HG03097 (cell line): ENCODE data around the gene RAB3D.
"Not testable (repeated sequence)": the region's sequence is repeated elsewhere in the genome, so short reads cannot be mapped to it uniquely, and the experiment has no call there.

Experiments
- ATAC-seq: cut with Tn5 transposase; IDR thresholded peaks from one replicate; pipeline ENCODE4 v1.9.1; 2021; ENCODE audit not compliant: unreplicated experiment, low FRiP score

RAB3D gene

GRCh38 chr19:11367528-11367927 lies 28.1 kb upstream of the RAB3D start:
- no peak for ATAC-seq

DNA sequence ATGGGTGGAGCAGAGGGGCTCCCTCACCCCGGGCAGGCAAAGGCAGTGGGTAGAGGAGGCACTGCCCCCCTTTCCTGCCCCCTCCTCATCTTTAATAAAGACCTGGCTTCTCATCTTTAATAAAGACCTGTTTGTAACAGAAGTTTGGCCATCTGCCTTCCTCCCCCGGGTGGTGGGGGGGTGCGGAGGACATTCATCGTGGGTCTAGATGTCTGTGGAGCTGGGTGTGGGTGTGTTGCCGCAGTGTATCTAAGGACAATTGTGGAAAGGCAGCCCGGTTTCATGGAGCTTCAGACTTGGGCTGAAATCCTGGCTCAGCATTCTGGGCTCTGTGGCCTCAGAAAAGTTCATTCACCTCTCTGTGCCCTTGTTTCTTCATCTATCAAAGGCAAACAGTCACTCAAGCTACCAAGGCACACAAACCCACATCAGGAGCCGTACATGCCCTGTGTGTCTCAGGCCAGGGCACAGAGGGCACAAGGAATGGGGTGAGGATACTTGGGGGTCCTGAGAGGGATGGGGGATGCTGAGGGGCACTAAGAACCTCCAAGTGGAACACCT lies 26.2 kb upstream of the RAB3D start:
- no peak for ATAC-seq

DNA sequence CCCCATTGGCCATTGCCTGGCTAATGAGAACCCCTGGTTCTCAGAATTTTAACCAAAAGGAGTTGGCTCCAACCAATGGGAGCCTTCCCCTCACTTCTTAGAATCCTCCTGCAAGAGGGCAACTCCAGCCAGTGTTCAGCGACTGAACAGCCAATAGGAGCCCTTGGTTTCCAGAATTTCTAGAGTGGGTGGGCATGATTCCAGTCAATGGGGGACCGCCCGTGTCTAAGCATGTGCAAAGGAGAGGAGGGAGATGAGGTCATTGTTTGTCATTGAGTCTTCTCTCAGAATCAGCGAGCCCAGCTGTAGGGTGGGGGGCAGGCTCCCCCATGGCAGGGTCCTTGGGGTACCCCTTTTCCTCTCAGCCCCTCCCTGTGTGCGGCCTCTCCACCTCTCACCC lies 25.5 kb upstream of the RAB3D start:
- no peak for ATAC-seq

- no peak for ATAC-seq
These were observed 24.9 kb upstream of the RAB3D start for GRCh38 chr19:11364296-11364904.

DNA sequence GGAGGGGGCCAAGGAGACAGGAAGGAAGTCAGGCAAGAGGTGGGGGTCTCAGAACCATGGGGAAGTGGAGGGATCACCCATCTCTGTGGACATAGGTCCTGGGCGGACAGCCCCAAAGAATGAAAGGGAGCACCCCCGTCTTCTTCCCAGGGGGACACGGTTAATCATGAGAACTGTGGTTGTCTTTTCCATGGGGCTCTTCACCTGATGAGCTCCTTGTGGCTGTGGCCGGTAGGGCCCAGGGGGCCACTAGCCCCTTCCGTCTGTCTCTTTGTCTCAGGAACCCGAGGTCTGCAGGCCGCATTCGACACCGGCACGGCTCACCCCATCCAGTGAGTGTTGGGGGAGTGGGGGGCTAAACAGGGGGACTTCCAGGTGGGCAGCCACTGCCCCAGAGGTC lies 24.4 kb upstream of the RAB3D start:
- no peak for ATAC-seq

- no peak for ATAC-seq
These were observed 22.6 kb upstream of the RAB3D start for GRCh38 chr19:11361771-11362731.

DNA sequence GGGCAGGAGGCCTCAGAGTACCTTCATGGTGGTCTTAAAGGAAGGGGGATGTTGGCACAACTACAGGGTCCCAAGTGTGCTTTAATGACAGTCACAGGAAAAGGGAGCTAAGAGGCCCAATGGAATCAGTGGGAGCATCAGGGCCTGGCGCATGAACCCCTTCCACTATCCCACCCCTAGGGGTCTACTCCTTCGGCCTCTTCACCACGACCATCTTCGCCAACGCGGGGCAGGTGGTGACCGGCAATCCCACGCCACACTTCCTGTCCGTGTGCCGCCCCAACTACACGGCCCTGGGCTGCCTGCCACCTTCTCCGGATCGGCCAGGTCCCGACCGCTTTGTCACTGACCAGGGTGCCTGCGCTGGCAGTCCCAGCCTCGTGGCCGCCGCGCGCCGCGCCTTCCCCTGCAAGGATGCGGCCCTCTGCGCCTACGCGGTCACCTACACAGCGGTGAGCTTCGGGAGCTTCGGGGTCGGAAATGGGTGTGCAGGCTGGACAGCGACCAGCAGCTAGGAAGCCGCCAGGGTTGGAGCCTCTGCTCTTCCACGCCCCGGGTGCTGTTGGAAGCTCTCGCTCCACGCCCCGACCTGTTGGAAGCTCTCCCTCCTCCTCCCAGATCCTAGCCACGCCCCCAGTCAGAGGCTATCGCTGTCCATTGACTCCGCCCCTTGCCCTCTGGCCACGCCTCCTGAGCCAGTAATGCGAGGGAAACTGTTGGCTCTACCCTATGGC lies 21.7 kb upstream of the RAB3D start:
- no peak for ATAC-seq

DNA sequence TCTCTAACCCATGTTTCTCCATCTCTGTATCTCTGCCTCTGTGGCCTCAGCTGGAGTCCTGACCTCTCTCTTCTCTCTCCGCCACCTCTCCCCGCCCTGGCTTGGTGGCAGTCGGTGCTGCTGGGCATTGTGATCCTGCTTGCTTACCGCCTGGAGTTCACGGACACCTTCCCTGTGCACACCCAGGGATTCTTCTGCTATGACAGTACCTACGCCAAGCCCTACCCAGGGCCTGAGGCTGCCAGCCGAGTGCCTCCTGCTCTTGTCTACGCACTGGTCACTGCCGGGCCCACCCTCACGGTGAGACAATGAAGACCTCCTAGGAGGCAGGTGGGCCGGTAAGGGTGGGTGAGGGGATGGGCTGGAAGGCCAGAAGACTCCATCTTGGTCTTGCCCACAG lies 20.0 kb upstream of the RAB3D start:
- no peak for ATAC-seq

- no peak for ATAC-seq
These were observed 17.5 kb upstream of the RAB3D start for GRCh38 chr19:11356676-11357550.

DNA sequence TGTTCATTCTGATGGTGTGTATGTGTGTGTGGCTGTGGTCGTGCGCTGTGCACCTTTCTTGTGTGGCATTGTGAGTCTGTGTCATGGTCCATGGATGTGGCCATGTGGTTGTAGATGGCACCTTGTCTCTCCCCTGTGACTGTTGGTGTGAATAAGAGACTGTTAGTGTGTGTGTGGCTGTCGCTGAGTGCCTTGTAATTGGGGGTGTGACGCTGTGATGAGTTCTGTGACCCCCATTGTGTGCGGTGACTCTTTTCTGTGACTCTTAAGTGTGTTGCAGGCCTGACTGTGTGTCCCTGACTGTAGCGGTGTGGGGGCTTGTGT lies 16.6 kb upstream of the RAB3D start:
- no peak for ATAC-seq

DNA sequence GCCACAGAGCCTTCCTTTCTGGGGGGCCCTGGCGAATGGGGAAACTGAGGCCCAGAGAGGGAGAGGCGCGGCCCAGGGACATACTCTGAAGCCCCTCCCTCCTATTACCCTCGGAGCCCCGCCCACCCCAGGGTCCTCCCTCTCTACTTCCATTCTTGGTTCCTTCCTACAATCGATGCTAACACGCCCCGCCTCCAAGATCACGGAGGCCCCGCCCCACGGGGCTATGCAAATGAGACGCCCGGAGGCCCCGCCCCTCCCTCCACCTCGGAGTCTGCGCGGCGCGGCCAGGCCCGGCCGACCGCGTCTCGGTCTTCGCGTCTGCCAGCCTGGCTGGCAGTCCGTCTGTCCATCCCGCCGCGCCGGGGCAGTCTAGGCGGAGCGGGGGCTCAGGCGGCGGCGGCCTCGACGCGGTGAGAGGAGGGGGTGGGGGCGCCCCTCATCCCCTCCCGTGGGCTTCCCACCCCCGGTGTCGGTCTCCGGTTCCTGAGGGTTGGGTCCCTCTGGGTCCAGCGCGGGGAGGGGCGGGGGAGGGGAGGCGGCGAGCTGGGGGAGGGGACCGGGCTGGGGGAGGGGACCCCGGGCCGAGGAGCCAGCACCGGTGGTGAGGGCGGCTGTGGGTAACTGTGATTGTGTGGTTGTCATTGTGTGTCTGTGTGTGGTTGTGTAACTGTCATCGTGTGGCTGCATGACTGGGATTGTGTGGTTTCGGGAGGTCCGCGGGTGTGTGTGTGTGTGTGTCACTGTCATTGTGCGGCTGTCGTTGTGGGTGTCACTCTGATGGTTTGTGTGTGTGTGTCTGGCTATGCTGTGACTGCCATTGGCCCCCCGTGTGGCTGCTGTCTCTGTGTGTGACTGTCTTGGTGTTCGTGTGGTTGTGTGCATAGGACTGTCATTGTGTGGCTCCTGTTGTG lies 16.0 kb upstream of the RAB3D start, which contains the start of gene PLPPR2:
PLPPR2 (plus strand) TSS at position 273 of the 914 bp plus-strand sequence. CDS start 2,242 bp downstream, outside the sequence.
- no peak for ATAC-seq

DNA sequence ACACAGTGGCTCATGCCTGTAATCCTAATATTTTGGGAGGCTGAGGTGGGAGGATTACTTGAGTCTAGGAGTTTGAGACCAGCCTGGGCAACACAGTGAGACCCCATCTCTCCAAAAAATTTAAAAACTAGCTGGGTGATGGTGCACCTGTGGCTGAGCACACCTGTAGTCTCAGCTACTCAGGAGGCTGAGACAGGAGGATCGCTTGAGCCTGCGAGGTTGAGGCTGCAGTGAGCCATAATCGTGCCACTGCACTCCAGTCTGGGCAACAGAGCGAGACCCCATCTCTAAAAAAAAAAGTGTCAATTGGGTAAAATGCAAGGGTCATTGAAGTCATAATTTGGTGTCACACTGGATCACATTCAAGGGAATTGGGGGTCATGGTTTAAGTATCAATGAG lies 14.6 kb upstream of the RAB3D start:
- not testable (repeated sequence) for ATAC-seq

DNA sequence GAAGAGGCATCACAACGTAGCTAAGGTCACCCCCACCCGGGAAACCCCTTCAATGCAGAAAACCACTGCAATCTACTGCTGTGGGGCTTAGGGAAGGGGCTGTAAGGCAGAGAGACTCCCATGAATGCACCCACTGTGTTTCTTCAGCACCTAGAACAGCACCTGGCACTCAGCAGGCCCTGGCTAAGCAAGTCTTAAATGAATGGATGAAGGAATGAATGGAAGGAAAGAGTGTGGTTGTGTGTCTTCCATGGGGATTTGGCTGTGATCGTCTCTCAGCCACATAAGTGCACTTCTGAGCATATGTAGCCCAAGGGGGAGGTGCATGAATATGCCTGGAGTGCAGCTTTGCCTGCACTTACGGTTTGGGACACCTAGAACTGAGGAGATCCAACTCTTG lies 9.7 kb upstream of the RAB3D start:
- ATAC-seq, result no peak

DNA sequence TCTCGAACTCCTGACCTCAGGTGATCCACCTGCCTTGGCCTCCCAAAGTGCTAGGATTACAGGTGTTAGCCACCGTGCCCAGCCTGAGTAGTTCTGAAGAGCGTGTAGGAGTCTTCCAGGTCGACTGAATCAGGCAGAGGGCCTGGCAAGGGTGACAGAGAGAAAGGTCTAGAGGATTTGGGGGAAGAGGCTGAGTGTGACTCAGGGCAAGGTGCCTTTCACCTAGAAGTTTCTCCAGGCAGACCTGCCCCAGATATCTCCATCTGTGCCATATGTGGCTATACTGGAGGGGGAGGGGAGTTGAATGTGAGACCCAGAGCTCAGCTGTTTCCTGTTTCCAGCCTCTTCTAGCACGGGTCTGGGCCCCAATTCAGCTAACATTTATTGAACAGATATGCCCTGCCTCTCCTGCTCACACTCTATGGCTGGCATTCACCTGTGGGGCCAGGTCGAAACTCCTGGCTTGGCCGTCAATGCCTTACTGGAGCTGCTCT lies 8.1 kb upstream of the RAB3D start:
- ATAC-seq, result no peak

DNA sequence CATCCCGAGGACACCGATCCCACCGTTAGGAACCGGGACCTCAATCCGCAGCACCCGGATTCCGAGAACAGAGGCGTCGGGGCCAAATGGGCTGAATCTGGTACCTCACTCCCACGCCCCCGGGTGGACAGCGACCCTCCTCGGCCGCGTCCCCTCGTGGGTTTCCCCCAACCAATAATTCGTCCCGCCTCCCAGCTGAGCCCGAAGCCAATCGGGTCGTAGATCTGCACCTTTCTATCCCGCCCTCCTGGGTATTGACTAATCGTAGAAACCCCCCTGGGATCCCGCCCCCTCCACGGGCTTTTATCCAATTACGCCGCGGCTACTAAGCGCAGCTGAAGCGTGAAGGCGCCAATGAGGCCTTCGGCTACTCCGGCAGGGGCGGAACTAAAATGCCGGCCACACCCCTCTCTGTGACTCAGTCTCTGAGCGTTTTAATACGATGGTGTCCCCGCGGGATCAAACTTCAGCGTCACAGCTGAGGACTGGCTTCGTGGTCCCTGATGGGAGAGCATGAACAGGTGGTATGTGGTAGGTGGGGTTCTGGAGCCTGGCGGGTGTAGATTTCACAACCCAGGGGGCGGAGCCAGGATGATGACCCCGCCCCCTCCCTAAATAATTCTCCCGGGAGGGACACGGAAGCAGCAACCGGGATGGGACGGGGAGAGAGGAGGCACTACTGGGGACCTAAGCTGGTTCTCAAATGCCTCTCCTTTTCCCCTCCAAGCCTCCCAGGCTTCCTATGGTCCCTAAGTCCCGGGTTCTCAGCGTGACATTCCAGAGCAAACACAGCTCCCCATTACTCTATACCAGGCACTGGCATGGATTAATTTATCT lies 6.9 kb upstream of the RAB3D start, which contains the start of the genes CCDC159 and TMEM205:
CCDC159 (plus strand) TSS at position 416 of the 837 bp plus-strand sequence; CDS start at position 504, 88 bp downstream.
TMEM205 (minus strand) TSS at position 165 of the 837 bp plus-strand sequence. CDS start 649 bp downstream, outside the sequence.
- peak; percentile 92 for ATAC-seq

DNA sequence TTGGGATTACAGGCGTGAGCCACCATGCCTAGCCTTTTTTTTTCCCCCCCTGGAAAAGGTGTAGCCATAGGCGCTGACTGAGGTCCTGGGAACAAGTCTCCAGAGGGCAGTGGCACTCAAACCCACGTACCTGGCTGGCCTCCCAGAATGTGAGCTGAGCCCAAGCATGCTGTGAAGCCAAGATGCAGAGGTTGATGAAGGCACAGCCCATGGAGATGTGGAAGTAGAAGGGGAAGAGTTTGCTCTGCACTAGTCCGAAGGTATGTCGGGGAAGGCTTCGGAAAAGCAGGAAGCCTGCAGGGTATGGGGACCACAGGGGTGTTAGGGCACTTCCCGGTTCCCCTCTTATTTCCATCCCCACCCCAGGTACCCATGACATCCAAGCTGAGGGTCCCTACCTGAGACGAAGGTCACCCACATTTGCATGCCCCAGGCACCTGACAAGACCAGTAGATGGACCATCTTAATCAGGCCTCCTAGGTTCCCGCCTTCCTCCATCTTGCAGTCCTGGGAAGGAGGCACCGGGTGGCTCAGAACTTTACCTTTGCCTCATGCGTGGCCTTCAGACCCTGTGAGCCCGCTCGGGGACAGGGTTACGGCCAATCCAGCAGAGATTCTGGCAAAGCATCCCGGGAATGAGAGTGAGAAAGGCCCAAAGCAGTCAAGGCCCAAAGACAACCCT lies 5.8 kb upstream of the RAB3D start:
- no peak for ATAC-seq

DNA sequence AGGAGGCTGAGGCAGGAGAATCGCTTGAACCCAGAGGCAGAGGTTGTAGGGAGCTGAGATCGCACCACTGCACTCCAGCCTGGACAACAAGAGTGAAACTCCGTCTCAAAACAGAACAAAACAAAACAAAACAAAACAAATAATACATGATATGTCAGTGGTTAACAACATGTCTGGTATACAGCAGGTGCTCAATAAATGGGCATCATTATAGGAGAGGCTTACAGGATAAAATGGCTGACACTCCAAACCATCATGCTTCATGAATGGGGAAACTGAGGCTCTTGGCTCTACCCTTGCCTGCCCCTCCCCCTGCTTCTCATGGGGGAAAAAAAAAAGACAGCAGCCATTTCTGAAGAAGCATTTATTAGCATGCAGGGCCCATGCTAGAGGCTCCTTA lies 3.0 kb upstream of the RAB3D start:
- no peak for ATAC-seq
